GM12874 (cell line): ENCODE measurements around the gene KRTAP5-1.

Source experiments
- TF ChIP-seq, protein P1 (sequence below): IDR thresholded peaks from 2 replicates; pipeline ENCODE4 v1.5.1; 2011; ENCODE audit warnings: low read depth, mild to moderate bottlenecking, control low read depth, low read length, moderate library complexity; ENCODE audit not compliant: insufficient read depth

The KRTAP5-1 gene

DNA sequence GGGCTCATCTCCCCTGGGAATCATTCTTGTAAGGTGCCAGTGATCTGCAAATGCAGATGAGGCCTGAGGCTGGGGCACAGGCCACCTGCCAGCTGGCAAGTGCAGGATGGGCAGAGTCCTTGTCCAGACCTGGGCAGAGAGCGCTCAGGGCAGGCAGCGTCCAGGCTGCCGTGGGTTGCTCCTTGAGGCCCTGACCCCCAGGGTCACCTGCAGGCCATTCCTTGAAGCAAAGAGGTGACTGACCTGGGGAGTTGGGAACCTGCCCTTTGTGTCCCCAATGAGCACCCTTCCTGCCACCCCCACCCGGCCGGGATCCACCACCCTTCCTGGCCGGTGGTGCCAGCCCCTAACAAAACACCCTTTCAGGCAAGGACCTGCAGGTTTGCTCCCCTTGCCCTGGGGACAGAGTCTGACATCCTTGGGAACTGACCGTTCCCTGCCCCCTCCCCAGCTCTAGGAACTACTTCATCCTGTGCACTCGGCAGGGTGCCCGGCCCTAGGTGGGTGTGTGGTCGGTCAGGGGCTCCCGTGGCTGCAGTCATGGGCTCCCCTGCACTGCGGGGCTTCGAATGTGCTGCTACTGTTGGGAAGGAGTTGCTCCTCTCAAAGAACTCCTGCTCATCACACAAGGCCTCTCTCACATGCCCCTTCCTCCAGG is 41.3 kb downstream of the KRTAP5-1 start:
- TF ChIP-seq, protein P1, sequence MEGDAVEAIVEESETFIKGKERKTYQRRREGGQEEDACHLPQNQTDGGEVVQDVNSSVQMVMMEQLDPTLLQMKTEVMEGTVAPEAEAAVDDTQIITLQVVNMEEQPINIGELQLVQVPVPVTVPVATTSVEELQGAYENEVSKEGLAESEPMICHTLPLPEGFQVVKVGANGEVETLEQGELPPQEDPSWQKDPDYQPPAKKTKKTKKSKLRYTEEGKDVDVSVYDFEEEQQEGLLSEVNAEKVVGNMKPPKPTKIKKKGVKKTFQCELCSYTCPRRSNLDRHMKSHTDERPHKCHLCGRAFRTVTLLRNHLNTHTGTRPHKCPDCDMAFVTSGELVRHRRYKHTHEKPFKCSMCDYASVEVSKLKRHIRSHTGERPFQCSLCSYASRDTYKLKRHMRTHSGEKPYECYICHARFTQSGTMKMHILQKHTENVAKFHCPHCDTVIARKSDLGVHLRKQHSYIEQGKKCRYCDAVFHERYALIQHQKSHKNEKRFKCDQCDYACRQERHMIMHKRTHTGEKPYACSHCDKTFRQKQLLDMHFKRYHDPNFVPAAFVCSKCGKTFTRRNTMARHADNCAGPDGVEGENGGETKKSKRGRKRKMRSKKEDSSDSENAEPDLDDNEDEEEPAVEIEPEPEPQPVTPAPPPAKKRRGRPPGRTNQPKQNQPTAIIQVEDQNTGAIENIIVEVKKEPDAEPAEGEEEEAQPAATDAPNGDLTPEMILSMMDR, result no peak

DNA sequence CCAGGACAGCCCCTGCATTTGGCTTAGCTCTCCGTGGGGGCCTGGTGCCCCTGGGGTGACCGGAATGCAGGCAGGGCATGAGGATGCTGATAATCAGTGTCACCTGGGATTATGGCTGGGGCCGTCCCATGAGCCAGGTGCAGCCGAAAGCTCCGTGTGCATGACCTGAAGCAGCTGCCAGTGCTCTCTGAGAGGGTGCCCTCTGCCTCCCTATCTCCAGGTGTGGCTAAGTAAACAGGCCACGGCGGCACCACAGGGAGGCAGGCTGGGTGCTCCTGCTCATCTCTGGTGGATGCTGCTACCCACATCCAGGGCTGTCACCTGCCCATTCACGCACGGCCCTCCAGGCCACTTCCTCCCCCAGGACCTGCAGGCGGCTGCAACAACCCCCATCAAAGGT is 42.8 kb downstream of the KRTAP5-1 start:
- TF ChIP-seq, protein P1, result no peak

DNA sequence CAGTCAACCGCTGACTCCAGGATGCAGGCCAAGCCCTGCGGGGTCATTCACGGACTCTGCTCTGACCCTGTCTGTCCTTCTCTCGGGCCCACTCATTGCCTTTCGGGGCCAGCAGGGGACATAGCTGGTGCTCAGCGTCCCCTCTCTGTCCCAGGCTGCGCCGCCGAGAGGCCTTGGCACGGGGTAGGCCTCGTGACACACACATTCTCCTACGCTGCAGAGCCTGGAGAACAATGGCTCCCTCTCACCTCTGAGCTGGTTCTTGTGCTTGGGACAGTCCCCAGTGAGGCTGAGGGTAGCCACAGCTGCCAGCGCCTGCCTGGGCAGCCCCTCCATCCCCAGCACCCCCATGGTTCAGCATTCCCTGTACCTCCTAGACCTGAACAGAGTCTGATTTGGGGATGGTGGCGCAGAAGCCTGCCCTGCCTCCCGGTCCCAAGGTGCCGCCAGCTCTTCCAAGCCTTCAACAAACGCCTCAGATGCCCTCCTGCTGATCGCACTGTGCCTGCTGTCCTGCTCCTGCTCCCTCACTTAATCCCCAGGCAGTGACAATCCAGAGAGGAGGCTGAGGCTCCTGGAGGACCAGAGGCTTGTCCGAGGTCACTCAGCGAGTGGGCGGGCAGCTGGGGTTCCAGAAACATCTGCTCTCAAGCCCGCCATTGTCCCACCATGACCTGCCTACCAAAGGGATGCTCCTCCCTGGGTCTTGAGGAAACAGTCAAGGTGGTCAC is 43.4 kb downstream of the KRTAP5-1 start:
- TF ChIP-seq, protein P1, result no peak

DNA sequence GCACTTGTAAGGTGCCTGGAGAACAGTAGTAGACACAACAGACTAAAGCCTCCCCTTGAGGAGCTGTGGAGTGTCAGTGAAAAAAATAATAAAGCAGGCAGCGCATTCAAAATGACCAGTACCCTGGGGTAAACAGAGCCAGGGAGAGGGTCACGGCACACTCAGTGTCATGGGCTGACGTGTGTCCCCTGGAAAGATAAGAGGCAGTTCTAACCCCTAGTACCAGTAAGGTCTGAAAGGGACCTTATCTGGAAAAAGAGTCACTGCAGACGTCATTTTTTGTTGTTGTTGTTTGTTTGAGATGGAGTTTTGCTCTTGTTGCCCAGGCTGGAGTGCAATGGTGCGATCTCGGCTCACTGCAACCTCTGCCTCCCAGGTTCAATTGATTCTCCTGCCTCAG is 45.0 kb downstream of the KRTAP5-1 start:
- TF ChIP-seq, protein P1, result no peak

DNA sequence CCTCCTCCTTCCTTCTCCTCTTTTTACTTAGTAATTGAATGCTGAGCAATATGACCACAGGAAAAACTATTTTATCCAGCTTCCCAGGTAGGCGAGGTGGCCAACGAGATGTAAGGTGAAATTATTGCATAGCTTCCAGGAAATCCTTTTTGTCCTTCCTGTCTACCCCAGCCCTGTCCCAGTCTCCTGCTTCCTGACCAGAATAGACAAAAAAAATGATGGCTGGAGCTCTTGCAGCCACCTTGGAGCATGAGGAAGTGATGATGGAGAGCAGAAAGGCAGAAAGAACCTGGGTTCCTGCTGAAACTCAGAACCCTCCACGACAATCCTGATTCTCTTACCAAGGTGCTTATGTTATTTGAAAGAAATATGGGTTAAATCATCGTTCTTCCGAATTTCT is 46.9 kb downstream of the KRTAP5-1 start:
- TF ChIP-seq, protein P1, result no peak

DNA sequence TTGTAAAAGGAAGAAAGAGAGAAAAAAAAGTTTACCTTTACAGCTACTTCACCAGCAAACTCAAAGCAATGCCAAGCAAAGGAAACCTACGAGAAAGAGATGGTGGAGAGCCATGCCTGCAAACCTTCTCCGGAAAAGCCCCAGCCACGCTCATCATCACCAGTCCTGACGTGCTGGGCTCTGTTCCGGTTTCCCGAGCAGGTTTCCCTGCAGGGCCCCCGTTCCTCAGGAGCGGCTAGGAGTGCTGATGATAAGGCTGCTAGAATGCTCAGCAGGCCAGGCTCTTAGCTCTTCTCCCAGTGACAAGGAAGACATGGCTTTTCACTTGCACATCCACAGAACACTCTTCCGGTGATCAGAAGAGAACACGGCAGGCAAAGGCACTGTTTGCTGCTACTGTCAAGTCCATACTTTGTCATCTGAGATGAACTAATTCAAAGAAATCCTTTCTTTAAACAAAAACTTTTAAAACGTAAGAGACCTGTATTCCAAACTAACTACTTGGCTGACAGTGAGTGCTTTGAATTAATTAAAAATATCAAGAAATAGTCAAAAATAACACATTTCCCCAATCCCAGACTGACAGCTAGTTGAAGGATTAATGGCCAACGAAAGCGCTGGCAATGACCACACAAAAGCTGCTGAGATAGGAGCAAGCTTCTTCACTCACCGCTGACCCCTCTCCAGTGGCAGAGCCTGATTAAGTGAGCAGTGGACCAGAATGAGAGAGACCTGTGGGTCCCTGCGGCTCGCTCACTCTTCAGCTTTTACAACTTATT is 48.8 kb downstream of the KRTAP5-1 start:
- TF ChIP-seq, protein P1, result no peak

DNA sequence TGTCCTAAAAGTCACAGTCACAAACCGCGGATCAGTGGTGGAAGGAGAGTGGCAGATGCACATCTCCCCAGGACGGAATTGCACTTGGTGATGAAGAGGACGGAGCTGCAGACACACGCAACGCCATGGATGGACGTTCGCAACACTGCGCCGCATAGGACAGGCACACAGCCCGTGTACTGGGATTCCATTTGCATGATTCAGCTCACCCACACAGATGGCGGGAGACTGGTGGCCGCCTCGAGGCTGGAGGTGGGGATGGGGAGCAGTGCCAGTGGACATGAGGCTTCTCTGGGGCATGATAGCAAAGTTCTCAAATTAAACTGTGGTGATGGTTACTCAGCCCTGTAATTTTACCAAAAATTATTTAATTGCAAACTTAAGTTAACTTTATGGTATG is 50.4 kb downstream of the KRTAP5-1 start:
- TF ChIP-seq, protein P1, result no peak
